ENCODE measurements around the gene MRO.

- TF ChIP-seq TAF1 (IDR thresholded peaks at IDR 0.05; ENCODE audit: low read depth, low read length) = no peak
- TF ChIP-seq POLR2A (IDR thresholded peaks at IDR 0.05; ENCODE audit: low read depth, low read length) = no peak
- no peak for TF ChIP-seq POLR2AphosphoS5 (IDR thresholded peaks at IDR 0.05; ENCODE audit: low read depth, low read length)
- no peak for TF ChIP-seq POU2F2 (IDR thresholded peaks at IDR 0.05; ENCODE audit: low read depth, low read length)
These were observed 639 bp downstream of the MRO start for GRCh38 chr18:50819027-50819727.
